Activated effector memory CD4-positive, alpha-beta T cell treated with Interleukin-2 at 50 U/mL for 16 hours (primary cell): ENCODE data around the gene PLSCR4.
"Not testable (repeated sequence)": the region's sequence is repeated elsewhere in the genome, so short reads cannot be mapped to it uniquely, and the experiment has no call there.

Experiments
- DNase-seq: peaks from one replicate; pipeline ENCODE4 v3.0.0-alpha.2; 2020

Gene PLSCR4

GRCh38 chr3:146250449-146251382 lies at the start of gene PLSCR4:
PLSCR4 (minus strand) TSS chr3:146251105; CDS start chr3:146222071, 29,034 bp downstream.
- no peak for DNase-seq

GRCh38 chr3:146293401-146293800 lies 42.5 kb upstream of the PLSCR4 start:
- DNase-seq, result not testable (repeated sequence)

GRCh38 chr3:146283781-146284445 lies 33.0 kb upstream of the PLSCR4 start:
- no peak for DNase-seq

- DNase-seq, result no peak
These were observed 30.0 kb upstream of the PLSCR4 start for GRCh38 chr3:146280864-146281263.

GRCh38 chr3:146279951-146280350 lies 29.0 kb upstream of the PLSCR4 start:
- no peak for DNase-seq

DNA sequence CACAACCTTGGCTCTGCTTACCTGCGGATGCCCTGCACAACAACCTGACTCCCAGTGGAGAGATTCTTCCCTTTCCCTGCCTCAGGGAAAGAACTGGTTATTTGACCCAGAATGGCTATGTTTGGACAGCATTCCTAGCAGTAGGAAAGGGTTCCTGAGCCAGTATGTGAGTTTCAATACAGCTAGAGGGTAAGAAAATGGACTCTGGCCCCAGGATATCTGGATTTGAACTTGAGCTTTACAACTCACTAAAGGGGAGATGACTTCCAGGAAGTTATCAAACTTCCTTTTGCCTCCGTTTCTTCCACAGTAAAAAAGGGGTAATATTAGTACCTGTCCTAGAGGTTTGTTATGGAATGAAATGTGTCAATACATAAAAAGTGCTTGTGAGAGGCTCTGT lies 28.1 kb upstream of the PLSCR4 start:
- DNase-seq, result no peak

- DNase-seq, result no peak
These were observed 27.2 kb upstream of the PLSCR4 start for GRCh38 chr3:146277953-146278631.

DNA sequence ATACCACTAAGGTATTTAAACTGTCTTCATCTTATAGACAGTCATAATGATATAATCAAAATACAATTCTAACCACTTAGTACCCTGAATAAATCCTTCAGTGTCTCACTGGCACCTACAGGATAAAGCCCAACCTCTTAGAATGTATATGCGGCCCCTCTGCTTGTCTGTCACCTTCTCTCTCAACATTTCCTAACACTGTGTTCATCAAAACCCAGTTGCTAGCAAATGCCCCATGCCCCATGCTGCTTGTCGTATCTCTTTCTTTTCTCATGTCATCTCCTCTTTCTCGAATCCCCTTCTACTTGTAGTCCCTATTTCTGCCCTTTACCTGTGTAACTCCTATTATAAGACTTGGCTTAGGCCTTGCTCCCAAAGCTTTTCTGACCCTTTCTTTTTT lies 24.6 kb upstream of the PLSCR4 start:
- no peak for DNase-seq

DNA sequence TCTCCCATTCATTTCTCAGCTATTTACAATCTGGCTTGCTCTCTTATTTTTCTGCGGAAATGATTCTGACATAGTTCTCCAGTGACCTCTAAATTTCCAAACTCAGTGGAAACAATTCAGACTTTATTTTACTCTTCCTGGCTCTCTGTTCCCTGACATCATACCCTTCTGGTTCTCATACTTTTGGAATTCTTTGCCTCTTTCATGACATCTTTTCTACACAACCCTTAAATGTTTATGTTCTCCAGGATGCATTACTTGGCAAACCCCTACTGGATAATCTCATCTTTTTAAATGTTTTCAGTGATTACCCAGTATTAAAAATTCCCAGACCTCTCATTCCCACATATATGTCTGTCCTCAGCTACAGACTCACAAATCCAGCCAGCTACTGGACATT lies 23.9 kb upstream of the PLSCR4 start:
- no peak for DNase-seq

DNA sequence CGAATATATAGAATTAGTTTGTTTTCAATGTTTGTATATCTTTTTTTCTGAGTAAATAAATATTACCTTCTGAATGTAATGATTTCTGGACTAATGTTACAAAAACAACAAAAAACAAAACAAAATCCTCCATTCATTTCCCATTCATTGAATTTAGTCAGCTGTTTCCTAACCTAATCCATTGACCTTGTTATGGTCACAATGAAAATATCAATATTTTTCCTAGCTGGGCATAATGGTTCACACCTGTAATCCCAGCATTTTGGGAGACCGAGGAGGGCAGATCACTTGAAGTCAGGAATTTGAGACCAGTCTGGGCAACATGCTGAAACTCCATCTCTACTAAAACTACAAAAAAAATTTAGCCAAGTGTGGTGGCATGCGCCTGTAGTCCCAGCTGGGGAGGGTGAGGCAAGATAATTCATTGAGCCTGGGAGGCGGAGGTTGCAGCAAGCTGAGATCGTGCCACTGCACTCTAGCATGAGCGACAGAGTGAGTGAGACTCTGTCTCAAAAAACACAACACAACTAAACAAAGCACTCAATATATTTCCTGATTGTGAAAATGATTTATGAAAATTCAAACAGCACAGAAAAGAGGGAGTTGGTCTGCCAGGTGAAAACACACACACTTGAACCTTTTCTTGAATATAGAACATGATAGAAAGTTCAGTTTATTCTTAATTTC lies 23.0 kb upstream of the PLSCR4 start:
- no peak for DNase-seq

GRCh38 chr3:146271180-146271579 lies 20.3 kb upstream of the PLSCR4 start:
- DNase-seq, result no peak

DNA sequence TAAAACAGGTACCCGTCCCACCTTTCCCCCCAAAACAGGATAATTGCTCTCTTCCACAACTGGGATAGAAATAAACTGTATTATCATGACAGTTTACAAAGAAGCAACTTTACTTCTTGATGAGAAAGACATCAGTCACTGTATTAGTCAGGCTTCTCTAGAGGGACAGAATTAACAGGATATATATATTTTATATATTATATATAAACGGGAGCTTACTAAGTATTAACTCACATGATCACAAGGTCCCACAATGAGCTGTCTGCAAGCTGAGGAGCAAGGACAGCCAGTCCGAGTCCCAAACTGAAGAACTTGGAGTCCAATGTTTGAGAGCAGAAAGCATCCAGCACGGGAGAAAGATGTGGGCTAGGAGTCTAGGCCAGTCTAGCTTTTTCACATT lies 18.4 kb upstream of the PLSCR4 start:
- DNase-seq, result no peak

DNA sequence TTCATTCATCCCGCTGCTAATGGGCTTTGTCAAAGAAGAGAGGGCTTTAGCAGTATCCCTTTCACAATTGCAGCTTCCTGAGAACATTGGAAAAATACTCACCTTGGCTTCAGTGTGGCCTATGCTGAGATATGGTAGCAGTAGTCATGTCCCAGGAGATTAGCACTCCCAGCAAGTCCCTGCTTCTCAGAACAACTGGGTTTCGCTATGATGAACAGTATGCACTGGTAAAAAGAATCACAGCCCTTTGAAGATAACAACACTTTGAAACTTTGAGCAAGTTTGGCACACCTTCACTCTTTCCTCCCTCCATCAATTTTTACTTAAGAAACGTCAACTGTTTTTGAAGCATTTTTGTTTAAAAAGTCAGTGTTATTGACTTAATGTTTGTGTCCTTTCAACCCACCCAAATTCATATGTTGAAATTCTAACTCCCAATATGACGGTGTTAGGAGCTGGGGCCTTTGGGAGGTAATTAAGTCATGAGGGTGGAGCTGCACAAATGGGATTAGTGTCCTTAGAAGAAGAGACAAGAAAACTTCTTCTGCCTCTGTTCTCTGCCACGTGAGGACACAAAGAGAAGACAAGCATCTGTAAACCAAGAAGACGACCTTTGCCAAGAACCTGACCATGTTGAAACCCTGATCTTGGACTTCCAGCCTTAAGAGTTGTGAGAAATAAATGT lies 17.8 kb upstream of the PLSCR4 start:
- no peak for DNase-seq

GRCh38 chr3:146265720-146266119 lies 14.8 kb upstream of the PLSCR4 start:
- no peak for DNase-seq

GRCh38 chr3:146262371-146263110 lies 11.6 kb upstream of the PLSCR4 start:
- DNase-seq, result no peak

DNA sequence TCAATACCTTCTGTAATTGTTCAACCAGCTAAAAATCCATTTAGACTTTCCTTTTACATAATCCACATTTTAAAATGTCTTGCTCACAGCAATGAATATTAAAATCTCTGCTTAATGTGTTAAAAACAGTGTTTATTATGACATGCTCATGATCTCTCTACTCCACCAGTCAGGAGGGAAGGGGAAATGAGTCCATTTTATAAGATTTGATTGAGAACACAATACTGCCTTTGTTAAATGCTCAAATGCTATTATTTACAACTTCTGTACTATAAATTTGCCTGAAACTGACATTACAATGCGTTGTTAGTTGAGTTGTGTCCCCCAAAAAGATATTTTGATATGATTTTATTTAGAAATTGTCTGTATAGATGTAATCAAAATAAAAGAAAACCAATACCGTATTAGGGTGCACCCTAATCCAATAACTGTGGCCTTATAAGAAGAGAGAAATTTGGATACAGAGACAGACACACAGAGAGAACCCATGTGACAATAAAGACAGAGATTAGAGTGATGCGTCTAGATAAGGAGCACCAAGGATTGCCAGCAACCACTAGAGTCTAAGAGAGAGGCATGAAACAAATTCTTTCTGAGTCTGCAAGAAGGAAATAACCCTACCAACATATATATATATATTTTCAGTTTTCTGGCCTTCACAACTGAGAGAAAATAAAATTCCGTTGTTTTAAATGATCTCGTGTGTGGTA lies 9.1 kb upstream of the PLSCR4 start:
- DNase-seq, result no peak

DNA sequence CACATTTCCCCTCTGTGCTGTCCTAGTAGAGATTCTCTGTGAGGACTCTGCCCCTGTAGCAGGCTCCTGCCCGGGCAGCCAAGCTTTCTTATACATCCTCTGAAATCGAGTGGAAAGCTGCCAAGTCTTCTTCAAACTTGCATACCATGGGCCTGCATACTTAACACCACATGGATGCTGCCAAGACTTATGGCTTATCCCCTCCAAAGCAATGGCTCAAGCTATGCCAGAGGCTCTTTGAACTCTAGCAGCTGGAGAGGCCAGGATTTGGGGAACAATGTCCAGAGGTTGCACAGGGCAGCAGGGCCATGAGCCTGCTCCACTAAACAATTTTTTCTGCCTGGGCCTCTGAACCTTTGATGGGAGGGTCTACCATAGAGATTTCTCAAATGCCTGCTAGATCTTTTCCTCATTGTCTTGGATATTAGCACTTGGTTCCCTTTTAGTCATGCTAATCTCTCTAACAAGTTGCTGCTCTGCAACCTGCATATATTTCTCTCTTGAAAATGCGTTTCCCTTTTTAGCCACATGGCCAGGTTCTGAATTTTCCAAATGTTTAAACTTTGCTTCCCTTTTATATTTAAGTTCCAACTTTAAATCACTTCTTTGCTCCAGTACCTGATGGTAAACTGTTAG lies 6.1 kb upstream of the PLSCR4 start:
- no peak for DNase-seq

DNA sequence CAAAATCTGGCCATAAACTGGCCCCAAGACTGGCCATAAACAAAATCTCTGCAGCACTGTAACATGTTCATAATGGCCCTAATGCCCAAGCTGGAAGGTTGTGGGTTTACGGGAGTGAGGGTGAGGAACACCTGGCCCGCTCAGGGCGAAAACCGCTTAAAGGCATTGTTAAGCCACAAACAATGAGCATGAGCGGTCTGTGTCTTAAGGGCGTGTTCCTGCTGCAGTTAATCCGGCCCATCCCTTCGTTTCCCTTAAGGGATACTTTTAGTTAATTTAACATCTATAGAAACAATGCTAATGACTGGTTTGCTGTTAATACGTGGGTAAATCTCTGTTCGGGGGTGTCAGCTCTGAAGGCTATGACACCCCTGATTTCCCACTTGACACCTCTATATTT lies 1.5 kb upstream of the PLSCR4 start:
- not testable (repeated sequence) for DNase-seq

GRCh38 chr3:146249921-146250320 lies 984 bp downstream of the PLSCR4 start:
- DNase-seq, result no peak

DNA sequence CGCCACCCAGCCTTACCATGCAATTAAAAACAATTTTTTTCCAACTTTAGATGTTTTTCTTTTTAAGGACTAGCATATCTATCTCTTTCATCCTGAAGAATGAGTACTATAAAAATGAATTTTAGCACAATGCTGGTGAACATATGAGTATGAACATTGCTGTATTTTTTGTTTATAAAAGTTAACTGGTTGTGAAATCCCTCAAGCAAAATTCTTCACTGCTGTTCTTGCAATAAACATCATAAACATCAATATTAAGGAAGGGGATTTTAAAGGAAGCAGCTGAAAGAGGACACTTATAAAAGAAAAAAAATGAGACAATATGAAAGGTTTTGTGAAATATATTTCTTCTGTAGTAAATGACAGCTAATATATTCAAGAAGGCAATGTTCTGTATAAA lies 3.0 kb downstream of the PLSCR4 start:
- no peak for DNase-seq

DNA sequence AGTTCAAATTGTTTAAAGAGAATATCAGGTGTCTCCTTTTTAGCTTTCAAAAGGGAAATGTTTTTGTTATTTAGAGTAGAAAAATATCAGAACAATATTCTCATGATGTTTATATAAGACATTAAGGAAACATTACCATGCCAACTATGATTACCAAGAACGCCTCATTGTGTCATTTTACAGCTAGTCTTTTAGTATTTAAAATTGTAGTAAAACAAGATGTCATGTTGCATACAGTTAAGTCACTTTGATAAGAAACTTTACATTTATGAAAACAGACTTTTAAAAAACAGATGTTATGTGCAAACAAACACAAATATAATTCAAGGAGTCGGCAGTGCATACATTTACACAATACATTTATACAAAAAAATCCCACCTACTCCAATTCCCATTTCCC lies 4.4 kb downstream of the PLSCR4 start:
- DNase-seq, result no peak
